DLD1 (cell line): Measurements from ENCODE around the gene RANBP17.

Experiments
- in situ Hi-C: cut with HindIII; loops from 2 replicates; pipeline ENCODE4 v1.10.0; 2017; ENCODE audit warnings: low sequenced_read_pairs

The RANBP17 gene

DNA sequence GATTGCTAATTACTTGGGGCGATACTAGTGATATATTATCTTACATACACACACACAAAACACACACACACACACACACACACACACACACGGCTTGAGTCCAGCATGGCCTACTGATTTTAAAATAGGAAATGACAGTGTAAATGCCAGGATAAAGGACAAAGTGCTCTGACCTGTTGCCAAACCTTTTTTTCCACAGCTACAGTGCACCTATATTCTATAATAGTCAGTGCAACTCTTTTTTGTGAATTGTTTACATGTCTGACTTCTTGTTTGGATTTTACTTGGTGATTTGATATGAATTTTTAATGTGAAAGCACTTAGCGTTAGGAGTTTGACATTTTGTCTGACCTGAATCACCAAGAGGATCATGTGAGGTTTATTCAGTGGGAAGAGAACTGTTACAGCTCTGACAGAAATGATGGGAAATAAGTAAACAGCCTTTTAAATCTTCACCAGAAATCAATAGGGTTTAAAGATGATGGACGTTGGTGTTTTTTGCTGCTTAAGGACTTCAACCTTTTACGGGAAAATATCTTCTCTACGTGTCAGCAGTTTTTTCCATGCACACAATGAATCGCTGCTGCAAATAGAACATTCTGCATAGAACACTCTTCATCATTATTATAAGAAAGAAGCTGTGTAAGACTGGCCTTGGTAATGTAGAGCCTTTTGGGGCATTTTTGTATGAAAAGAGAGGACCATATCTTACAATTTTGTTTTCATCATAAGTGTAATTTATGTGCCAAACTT is 218.5 kb downstream of the RANBP17 start:
- in situ Hi-C loops = no loop called here

DNA sequence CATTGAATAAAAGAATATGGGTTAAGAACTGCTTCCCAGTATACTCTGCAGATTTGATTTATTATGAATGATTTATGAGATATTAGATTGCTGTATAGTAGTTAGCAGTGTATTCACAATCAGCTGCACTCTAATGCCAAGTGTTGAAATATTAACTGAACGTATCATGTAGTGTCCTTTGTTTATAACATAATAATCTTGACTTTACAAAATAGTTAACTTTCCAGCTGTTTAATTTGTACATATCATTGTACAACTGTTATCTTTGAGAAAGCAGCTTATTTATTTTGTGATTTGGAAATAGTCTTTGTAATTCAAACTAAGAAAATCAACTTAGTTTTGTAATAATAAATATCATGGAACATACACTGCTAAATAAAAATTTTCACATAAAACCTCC is 219.5 kb downstream of the RANBP17 start:
- in situ Hi-C loops = no loop called here

DNA sequence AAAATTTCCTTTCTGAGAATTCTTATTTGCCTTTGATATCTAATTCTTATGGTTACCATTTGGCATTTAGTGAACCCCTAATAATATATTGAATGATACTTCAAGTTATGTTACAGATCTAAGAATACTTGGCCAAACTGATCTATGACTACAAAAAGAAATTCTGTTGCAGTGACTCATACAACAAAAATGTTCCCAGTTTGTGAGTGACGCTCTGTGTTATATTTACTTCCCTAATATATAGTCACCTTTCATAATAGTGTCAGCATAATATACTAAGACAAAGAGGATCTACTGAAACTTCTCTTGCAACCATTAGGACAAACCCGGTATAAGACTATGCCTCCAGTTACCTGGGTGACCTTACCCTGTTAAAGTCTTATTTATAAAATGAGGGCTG is 230.4 kb downstream of the RANBP17 start:
- in situ Hi-C loops = no loop called here

DNA sequence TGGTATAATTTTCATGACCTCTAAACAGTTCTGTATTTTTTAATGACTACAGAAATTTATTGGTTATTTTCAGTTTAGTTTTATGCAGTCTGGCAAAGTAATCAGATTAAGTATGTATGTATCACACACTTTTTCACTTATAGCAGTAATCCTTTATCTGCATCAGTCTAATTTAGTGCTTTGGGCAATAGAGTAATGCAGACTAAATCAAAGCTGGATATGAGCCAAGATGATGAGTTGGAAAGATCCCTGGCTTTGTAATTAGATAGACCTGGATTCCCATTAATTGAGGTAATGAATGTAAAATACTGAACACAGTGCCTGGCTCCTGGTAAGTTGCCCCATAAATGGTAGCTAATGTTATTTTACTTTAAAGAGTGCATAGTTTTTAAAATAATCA is 231.8 kb downstream of the RANBP17 start:
- in situ Hi-C loops = no loop called here

DNA sequence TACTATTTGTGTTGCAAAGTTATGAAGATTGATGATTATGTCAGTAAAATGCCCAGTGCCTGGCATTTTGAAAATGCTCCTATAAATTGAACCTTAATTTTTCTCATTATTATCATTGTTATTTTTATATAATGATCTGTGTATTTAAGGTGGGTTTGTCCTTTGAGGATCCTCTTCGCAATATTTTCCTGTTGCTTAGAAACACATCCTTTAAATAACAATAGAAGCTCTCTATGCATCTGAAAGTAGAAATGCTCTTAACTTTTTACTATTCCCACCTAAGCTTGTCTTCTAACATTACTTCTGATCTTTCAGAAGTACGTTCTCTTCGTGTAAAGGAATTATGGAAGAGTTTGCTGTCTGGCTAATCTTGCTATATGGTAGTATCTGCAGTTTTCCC is 232.5 kb downstream of the RANBP17 start:
- in situ Hi-C loops = no loop called here

DNA sequence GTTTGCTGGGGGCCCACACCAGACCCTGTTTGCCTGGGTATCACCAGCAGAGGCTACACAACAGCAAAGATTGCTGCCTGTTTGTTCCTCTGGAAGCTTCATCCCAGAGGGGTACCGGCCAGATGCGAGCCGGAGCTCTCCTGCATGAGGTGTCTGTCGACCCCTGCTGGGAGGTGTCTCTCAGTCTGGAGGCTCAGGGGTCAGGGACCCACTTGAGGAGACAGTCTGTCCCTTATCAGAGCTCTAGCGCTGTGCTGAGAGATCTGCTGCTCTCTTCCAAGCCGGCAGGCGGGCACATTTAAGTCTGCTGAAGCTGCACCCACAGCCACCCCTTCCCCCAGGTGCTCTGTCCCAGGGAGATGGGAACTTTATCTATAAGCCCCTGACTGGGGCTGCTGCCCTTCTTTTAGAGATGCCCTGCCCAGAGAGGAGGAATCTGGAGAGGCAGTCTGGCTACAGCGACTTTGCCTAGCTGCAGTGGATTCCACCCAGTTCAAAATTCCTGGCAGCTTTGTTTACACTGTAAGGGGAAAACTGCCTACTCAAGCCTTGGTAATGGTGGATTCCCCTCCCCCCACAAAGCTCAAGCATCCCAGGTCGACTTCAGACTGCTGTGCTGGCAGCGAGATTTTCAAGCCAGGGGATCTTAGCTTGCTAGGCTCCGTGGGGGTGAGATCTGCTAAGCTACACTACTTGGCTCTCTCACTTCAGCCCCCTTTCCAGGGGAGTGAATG is 241.2 kb downstream of the RANBP17 start:
- in situ Hi-C loops = no loop called here

DNA sequence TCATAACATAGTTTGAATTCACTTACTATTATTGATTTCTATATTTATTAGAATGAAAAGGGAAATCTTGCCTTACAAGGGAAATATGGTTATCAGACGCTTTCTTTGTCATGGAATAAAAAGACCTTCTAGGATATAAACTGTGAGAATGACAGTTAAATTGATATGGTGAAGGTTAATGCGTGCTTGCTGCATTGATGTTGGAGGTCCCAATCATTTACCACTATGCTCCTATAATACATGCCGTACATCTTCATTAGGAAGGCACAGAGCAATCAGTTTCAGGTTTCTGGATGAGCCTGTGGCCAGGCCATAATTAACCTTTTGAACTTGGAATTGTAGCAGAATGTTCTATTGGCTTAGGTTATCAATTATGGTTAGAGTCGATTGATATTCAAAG is 245.9 kb downstream of the RANBP17 start:
- in situ Hi-C loops = no loop called here

DNA sequence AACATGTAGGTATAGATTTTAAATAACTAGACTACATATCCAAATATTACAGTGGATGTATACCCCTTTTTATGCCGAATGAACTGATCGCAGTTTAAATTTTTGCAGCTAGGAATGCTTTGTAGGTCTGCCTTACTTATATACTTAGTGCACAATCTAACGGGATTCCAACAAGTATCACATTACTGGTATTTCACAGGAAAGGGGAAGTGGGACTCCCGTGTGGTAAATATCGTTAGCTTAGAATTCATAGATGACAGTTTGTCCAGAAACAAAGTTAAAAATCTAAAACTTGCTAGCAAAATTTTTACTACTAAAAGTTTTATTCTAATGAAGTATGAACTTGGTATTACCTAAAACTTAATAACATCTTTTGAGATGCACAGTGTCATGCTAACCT is 253.7 kb downstream of the RANBP17 start:
- in situ Hi-C loops = no loop called here

DNA sequence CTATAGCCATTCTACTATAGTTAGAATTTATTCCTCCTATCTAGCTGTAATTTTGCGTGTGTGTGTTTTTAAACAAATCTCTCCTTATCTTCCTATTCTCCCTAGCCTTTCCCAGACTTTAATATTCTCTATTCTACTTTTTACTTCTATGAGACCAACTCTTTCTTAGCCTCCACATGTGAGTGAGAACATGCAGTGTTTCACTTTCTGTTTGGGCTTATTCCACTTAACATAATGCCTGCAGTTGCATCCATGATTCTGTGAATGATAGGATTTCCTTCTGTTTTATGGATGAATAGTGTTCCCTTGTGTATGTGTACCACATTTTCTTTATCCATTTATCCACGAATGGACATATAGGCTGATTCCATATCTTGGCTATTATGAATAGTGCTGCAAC is 254.9 kb downstream of the RANBP17 start:
- in situ Hi-C loops = no loop called here

DNA sequence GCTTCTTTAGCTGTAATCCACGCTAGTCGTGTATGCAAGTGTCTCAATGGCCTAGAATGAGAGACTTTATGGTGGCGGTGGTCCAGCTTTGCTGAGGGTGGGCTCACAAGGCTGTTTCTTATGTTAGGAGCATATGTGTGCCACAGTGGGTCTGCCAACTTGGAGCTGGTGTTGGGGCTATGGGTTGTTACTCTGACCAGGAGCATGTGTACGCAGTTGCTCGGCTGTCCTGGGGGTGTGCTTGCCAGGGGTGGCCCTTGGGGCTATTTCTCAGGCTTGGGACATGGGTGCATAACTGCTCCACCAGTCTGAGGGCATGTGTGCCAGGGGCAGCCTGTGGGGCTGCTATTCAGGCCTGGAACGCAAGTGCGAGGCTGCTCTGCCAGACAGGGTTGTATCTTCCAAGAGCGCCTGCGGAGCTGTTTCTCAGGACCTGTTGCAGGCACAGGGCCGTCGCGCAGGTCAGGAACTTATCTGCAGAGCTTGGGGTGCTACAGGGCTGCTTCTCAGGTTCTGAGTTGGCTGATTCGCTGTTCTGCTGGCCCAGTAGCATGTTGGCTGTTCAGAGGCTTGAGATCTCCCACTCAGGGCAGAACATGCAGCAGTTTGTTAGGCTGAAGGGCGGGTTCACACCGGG is 259.3 kb downstream of the RANBP17 start:
- in situ Hi-C loops = no loop called here

DNA sequence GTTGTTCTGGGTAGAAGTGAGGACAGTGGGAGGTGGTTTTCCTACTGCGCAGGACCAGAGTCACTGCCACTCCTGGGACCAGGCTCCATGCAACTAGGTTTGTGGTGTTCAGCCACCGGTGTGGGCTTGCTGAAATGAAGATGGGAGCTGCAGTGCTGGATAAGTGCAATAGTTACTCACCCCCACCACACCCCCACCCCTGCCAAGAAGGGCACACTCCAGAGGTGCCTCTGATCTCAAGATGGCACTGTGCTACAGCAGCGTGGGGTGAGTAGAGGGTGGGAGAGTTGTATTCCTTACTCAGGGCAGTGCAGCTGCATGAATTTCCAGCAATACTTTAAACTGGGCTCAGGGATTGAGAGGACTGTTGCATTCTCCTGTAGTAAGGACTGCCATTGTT is 259.8 kb downstream of the RANBP17 start:
- in situ Hi-C loops = no loop called here

DNA sequence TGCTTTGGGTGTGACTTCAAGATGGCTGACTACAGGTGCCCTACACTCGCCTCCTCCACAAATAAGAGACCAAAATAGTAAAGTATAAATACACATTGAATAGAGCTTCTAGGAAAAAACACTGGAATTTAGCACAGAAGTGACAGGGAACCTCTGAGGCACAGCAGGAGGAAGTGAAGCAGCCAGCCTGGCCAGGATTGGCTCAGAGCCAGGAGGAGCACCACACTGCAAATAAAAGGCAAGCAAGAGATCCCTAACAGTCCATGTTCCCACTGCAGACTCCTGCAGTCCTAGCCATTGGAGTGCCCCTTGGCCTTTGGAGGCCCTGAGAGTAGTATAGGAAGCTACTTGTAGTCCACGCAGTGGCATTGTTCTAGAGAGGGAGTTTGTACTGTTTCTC is 260.6 kb downstream of the RANBP17 start:
- in situ Hi-C loops = no loop called here

DNA sequence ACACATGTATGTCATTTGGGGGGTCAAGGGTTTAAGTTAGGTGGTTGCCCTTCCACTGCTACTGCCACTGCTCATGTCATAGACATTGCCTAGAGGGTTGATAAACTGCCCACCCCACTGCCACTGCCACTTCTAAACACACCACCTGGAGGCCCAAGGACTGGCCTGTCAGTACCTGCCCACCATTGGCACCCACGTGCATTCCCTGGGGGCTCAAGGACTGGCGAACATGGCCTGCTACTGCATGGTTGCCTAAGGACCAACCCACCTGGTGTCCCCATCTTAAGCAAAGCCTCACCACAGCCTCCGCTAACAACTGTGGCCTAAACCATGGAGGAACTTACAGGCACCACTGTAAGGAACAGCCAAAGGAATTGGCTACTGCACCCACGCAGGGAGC is 261.6 kb downstream of the RANBP17 start:
- in situ Hi-C loops = no loop called here

DNA sequence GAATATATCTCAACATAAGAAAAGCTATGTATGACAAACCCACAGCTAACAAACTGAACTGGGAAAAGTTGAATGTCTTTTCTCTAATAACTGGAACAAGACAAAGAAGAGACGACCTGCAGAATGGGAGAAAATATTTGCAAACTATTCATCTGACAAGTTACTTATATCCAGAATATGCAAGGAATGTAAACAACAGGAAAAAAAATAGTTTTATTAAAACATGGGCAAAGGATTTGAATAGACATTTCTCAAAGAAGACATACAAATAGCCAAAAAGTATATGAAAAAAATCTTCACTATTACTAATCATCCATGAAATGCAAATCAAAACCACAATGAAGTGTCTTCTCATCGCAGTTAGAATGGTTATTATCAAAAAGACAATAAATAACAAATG is 265.5 kb downstream of the RANBP17 start:
- in situ Hi-C loops = no loop called here

DNA sequence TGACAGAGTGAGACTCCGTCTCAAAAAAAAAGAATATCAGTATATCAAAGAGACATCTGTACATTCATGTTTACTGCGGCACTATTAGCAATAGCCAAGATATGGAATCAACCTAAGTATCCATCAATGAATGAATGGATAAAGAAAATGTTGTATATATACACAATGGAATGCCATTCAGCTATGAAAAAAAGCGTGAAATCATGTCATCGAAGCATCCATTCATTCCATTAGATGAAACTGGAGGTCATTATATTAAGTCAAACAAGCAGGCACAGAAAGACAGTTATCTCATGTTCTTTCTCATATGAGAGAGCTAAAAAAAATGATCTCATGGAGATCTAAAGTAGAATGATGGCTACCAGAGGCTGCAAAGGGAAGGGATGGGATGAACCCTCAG is 266.3 kb downstream of the RANBP17 start:
- in situ Hi-C loops = no loop called here

DNA sequence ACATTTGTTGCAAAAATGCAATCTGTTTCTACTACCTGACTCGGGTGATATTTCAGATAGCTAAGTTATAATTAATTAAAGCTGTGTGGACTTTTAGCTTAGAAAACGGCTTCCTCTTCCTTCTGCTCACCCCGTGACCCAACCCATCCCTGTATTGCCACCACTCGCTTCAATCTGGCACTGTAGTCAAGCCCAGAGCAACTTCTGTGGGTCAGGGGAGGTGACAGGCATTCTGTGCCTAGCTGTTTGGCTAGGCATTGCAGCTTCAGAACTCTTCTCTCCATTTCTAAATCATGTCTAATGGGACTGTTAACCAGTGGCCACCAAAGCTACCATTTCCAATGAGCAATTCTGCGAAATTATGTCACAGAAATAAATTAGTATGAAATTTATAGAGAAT is 267.5 kb downstream of the RANBP17 start:
- in situ Hi-C loops = no loop called here

DNA sequence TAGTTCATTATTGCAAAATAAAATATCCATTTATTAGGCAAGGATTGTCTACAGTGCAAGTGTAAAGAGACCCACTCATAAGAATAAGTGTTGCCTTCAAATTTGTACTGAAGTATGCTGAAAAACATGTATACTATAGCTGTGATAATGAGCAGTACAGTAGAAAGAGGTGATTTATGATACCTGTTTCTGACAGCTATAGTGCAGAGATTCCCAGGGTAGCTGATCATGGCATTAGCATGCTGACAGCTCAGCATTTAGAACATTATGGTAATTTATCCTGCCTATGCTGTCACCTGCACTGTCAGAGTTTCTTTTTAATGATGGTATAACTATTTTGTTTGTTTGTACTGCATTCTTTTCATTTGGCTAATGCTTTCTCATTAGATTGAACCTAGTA is 269.7 kb downstream of the RANBP17 start:
- in situ Hi-C loops = no loop called here

DNA sequence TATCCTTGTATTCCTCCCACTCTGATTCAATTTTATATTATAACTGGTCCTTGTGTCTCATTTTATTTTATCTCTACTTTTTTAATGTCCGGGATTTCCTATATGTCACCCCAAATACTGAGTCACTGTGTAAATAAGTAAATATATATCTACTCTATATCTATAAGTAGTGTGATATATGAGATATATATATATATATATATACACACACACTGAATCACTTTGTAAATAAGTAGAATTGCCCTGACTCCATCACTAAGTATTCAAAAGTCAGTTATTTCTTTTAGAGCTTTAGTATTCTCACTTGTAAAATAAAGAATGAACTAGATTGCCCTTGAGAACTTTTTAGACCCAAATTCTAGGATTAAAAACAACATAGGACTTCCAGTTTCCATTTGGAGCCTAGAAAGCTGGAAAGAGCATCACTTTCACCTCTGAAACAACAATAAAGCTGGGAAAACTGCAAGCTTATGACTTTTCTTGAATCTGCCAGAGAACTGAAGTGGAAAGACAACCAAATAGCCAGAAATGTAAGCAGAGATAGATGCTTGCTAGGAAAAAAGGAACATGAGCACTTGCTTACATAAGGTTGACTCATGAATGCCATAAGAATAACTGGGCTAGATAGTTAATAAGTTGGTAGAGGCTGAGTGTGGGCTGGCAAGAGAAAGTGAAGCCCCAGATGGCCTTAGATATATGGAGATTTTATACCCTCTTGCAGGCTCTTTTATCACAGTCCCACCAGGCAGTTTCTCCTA is 276.1 kb downstream of the RANBP17 start:
- in situ Hi-C loops = no loop called here

DNA sequence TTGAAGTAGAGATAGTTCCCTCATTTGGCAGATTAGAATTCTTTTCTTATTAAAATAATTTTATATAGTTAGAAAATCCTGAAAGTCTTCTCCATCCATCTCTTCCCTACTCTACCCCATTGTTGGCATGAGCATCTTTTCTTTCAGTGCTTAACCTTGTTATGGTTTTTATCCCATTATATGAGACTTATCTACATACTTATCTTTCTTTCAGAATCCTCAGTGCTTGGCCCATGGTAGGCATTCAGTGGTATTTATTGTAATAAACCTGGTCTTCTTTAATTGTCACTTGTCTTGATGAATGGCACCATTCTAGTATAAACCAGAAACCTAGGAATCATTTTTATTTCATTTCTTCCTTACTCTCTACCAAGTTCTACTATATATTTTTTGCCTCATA is 277.4 kb downstream of the RANBP17 start:
- in situ Hi-C loops = no loop called here

DNA sequence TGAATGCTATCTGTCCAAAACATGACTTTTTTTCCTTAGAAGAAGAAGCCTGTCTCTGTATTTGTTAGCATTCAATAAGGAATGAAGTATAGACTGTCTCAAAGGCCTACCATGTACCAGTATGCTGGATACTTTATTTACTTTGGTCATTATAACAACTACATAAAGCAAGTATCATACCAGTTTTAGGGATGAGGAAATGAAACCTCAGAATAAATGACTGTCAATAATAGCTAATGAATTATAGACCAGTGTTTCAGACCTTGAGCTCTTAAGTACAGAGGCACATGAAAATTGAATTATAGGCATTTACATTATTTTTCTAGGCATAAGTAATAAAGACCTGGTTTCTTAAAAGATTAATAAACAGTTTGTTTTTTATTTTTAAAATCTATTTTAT is 280.8 kb downstream of the RANBP17 start:
- in situ Hi-C loops = no loop called here

DNA sequence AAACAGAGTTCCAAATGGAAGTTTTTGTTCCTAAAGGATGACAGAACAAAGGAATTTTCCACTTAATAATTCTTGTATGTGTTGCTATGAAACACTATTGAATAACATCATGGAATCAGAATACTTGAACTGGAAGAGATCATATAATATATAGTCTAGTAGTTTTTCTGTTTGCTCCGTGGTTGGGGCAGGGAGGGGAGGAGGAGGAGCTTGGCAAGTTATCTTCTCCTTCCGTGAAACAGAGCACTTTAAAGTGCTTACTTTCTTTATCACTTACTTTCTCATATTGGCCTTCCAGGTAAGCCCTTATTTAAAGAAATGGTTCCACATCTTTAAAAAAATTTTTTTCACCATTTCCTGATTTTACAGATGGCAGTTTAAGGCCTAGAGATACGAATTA is 281.4 kb downstream of the RANBP17 start:
- in situ Hi-C loops = no loop called here
